ENCODE results near the gene DPH3. TPM values are rescaled to one million over a fixed set of nuclear protein-coding genes. Genes with fewer than 3 reads are reported as not detected.

DPH3 gene
- total RNA-seq, 1 donor from 2014 or later = 40.3 TPM

DNA sequence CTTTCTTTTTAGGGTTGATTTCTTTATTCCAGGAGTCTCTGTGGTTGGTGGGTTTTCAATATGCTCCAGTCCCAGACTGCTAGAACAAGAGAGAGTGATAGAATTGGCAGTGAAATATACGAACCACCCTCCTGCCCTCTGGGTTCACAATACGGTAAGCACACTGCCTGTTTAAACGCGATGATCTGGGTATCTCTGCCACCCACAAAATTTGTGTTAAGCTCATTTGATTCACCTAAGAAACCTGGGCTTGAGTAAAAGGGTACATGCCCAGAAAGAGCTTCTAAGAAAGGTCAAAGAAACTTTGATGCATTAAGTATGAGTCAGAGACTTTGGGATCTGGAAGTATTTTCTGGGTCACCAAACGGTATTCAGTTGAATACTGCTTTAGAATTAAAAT lies 30.1 kb upstream of the DPH3 start:
- no peak for DNase-seq (ENCODE audit: low spot score)

DNA sequence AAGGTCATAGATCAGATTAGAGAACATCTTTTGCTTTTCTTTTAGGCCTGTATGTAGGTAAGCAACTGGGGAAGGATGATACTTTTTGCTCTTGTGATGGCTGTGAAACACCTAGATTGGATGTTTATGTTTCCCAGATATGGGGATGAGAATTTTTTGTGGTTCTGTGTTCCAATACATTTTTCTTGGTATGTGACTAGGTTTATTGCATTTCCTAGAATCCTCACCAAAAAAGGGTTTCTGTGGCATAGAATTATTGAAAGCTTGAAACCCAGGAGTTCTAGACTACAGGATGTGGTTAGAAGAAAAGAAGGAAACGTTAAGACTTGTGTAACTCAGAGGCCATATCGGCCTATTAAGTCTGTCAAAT lies 26.1 kb upstream of the DPH3 start:
- DNase-seq (ENCODE audit: low spot score) = no peak

DNA sequence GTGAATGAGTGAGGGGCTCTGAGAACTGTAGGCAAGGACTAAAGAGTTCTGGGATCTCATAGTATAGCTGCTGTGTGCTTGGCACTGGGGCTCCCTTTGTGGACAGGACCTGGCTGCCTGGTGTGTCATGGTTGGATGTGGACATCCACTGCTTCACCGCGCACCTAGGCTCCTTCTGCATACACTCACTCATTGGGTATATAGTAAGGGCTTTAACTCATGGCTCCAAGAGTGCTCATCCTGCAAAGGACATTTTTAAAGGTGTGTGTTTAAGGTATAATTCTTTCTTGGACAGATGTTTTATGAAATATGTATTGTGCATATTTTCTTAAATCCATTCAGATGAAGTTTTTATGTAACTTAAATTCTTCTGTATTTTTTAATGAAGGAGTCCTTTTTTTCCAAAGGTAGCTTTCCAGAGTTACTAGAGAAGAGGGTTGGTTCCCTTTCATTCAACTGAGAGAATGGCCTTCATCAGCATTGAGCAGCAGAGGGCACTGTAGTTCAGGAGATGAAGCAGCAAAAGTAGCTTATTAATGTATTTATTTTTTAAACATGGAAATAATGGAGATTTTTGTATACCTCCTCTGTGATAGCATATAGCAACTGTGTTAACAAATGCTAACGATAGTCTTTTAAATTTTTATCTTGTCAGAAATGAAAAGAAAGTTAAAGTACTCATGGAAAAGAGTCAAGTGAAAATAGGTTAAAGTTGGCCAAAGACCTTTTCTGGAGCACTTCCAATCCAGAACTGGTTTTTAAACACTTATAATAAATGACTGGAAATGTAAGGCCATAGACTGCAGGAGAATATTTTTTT lies 25.5 kb upstream of the DPH3 start:
- DNase-seq (ENCODE audit: low spot score) = no peak

DNA sequence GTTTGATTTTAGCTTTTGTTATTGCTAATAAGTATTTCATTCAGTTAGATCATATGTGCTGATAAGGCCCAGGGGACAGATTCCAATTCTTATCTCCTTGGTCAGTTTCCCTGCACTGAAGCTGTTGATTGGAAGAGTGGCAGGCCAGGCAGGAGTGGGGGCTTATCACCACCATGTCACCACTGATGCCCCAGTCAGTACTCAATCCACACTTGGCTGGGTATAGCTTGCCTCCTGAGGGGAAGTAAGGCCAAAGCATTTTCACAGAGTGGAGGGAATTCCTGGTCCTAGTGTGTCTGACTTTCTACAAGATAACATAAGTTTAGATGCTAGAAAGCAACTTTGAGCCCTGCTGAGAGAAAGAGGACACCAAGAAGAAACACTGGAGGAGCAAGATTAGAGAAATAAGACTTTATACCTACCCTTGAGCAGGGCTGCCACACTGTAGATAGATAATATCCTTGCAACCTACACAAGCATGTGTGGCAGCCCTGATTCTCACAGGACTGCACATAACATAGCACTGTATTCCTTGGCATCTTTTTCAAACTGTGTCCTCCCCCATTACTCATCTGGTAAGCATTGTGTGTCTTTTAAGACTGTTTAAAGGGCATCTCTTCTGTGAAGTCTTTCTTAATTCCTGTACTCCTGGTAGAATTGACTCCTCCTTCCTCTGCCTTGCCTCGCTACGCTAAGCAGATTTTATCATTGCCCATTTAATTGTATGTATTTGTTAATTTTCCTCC lies 24.6 kb upstream of the DPH3 start:
- no peak for DNase-seq (ENCODE audit: low spot score)

DNA sequence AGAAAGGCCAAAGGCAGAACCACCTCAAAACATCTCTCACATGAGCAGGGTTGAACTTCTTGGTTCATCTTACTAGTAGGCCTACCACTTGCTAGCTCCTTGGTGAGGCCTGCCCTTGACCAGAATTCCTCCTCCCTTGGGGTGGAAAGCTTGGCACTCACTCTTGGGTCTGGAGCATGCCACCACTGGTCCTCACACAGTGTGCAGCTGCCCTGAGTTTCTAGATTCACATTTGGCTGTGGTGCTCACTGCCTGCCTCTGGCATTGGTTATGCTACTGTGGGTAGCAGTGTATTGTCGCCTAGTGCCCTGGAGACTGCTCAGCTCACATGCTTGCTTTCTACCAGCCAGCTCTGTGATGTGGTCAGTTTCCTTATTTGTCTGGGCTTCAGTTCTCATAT lies 23.9 kb upstream of the DPH3 start:
- no peak for DNase-seq (ENCODE audit: low spot score)

DNA sequence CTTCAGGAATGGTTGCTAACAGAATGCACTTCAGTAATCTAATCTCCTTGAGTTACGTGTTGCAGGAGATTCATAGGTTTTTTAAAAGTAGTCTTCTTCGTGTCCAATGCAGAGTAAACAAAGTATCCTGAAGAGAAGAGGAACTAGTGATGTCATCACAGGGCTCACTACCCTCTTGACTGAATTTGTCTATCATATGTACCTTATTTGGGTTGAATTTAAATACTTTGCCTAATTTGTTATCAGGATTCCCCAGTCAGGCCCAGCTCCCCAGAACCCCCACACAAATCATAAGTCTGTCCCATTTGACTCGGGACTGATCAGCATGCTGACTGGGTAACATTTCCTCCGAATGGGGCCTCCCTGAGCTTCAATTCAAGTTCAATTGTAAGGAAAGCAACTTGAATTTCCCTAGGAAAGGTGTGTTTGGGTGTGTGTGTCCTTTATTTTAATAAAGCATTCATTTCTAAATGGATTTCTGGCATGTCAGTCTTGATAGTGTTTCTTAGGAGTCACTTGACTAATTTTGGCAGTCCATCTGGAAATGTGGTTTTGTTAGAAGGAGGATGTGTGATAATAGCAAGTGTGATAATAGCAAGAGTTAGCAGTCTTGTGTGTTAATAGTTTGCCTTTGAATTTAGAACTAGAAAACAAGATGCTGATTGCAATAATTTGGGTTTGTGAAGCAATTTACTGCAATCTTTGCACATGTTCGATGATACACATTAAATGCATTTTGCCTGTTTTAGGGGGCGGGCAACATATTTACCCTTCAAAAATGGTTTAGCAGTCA lies 22.2 kb upstream of the DPH3 start:
- DNase-seq (ENCODE audit: low spot score) = no peak

DNA sequence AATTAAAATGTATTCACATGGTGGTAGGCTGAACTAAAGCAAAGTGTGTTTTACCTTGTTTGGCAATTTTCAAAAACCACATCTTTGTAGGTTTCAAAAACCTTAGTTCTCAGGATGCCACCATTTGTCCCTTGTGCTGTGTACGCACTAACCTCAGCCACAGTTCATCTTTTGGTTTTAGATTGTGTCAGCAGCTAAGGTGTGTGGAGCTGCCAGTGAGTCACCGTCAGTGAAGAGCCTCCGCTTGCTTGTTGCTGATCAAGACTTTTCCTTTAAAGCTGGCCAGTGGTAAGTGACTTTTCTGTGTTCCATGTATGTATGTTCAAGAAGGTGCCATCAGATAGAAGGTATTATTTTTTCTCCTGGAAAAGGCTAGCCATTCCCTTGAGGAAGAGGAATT lies 21.4 kb upstream of the DPH3 start:
- no peak for DNase-seq (ENCODE audit: low spot score)

DNA sequence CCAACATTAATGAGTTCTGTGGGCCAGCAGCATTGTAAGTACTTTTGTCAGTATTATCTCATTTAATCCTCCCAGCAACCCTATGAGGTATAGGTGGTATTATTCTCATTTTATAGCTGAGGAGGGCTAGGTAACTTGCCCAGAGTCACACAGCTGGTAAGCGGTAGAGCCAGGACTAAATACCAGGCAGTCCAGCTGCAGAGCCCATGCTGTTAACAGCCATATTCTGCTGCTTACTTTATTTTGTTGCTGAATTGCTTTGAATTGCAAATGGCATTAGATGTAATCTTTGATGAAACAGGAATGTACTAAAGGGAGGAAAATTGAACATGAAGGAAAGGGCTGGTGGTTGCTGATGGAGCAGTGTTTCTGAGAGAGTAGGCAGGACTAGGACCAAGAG lies 19.9 kb upstream of the DPH3 start:
- no peak for DNase-seq (ENCODE audit: low spot score)

DNA sequence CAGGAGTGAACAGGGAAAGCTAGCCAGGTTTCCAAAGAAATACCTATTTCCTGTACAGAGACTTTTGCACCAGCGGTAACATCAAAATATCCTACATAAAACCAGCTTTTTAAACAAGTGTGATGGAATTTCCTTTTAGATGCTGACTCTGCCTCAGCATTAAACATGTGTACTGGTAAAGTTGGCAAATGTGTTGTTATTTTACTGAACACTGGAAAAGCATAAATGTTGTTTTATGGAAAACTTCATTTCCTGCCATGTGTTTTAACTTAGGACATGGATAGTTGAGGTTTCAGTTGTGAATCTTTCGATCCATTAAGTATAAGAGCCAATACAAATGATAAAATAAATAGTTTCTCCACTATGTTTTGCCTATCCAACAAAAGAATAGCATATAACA lies 15.9 kb upstream of the DPH3 start:
- DNase-seq (ENCODE audit: low spot score) = no peak

DNA sequence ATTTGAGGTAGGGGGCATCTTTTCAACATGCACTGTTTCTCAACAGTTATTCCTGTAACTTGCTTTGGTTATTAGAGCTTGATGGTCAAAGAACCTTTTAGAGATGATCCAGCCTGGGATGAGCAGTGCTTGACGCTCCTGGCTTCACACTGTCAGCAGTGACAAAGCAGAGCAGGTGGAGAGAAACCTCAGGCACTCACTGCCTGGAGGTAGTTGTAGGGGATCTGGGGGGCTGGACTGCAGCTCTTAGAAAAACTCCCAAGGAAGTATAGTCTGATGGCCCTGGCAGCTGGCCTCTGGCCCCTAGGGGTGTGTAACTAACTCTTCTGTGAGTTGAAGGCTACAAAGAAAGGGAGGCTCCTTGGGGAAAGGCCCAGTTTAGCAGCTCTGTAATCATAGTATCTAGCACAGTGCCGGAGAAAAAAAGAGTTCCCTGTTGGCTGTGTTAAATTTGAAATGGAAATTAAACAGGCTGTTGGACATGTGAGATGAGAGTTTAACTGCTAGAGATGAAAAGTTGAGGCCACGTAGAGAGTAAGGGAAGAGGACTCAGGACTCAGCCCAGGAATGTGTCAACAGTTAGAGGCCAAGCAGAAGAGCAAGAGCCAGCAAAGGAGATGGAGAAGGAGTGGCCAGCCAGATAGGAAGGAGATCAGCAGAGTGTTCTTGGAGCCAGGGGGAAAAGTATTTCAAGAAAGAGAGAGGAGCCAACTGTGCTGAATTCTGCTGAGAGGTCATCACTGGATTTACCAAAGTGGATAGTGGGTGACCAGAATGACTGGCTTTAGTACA lies 14.5 kb upstream of the DPH3 start:
- no peak for DNase-seq (ENCODE audit: low spot score)

DNA sequence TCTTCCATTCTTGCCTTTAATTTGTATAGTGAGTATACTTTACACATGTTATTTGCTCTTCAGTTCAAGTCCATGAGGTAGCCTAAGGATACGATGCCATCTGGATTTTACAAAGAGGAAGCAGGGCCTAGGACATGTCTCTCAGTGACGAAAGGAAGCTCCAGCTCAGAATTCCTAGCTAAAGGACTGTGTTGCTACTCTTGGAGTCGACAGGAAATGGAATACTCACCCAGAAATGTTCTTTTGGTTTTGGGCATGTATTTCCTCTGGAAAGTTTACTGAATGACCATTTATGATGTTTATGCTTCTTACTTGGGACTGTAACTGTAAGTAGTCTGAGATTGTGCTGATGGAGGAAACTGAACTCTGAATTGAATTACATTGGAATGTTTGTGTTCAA lies 12.7 kb upstream of the DPH3 start:
- DNase-seq (ENCODE audit: low spot score) = no peak

DNA sequence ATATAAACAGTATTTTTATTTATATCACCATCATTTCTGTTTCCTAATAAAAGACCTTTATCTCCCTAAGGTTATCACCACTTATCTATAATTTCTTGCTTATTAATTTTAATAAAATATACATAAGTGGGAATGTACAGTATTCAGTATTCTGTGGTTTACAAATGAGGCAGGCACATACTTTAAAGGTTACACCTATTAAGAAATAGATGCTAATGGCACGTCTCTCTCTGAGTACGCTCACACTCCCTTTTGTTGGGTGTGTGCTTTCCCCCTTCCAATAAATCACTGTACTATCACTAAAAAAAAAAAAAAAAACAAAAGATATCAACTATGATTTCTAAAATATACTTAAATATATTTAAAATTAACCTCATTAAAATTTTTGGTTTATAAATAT lies 9.1 kb upstream of the DPH3 start:
- DNase-seq (ENCODE audit: low spot score) = no peak

DNA sequence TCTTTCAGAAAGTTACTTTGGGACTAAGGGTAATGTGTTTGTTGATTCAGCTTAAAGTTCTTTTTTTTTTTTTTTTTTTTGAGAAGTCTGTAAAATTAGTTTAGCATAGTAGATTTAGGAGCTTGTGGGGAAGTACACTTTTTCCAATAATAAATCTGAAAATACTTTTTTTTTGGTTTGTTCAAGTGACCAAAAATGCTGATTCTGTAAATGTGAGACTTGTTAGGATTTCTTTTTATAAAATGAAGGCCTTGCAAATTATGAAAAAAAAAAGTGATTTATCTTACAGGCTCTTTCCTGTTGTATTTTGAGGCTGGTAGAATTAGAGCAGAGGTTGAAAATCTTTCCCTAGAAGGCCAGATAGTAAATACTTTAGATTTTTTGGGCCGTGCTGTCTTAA lies 7.8 kb upstream of the DPH3 start:
- no peak for DNase-seq (ENCODE audit: low spot score)

DNA sequence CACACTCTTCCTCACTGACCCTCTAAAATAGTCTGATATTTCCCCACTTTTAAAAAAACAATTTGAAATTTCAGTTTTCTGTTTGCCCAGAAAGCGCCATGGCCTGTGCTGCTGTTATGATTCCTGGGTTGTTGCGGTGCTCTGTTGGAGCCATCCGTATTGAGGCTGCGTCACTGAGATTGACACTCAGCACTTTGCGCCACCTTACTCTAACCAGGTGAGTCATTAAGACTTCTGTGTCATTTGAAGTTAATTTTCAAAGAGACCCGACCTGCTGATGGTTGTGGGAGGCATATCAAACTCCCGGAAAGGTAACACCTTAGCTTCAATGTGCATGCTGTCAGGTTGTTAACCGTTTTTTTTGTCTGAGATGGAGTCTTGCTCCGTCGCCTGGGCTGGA lies 6.1 kb upstream of the DPH3 start:
- no peak for DNase-seq (ENCODE audit: low spot score)

DNA sequence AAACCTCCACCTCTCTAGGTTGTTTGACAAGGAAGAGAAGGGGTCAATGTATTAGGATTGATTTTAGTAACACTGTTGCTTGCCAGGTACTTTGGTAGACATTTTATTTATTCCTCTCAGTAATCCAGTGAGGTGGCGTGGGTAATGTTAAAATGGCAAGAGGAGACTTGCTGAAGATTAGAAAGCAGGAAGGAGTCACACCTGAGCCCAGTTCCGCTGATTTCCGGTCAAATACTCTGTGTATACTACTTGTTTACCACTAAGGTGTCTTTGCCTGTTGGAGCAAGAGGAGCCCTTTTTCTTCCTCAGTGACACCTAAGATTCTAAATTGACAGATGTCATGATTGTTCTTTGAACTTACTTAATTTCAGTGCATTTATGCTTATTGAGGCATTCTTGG lies 2.0 kb upstream of the DPH3 start:
- no peak for DNase-seq (ENCODE audit: low spot score)

DNA sequence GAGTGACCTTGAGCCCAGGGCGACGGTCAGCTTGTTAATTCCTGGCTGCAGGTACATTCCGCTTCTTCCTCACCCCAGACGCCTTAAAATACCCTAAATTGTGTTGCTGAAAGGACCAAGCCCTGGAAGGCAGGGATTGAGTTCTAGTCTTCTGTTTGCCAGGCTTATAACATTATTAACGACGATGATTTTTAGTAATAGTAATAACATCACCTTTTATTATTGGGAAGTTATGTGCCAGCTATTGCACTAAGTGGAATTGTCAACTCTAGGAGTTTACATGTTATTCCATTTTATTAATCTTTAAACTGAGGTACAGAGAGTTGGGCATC lies 678 bp upstream of the DPH3 start:
- DNase-seq (ENCODE audit: low spot score) = no peak

DNA sequence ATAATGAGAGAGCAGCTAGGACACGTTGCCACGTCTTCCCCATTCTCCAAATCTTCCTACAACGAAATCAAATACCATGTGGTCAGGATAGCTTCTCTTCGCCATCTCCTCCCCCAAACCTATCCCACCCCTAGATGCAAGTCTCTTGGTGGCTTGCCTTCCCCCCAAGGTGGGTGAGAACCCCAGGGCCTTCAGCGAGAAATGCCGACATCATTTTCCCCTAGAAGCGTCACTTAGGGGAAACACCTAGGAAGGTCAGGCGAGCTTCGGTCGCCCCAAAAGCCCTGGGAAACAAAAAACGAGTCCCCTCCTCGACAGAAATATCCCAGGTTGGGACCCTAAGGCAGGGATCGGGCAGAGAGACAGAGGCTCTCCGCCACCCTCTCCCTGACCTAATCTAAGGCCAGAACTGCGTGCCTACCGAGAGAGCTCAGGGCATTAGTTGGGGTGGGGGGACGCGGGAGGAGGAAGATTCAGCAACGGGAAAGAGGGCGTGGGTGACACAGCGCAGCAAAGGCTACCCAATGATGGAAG lies 502 bp downstream of the DPH3 start:
- no peak for DNase-seq (ENCODE audit: low spot score)

DNA sequence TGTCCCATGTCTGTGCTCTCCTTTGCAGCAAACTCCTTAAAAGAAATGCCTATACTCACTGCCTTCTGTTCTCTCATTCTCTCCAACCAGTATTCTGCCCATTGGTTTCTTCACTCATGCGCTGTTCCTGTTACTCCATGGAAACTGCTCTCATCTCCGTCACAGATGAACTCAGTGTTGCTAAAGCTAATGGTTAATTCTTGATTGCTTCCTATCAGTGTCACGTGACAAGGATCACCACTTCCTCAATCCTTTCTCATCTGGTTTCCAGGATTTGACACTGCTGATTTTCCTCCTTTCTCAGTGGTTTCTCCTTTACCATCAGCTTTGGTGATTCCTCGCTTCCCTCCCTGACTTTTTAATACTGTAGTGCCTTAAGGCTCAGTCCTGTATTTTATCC lies 2.6 kb downstream of the DPH3 start:
- no peak for DNase-seq (ENCODE audit: low spot score)

DNA sequence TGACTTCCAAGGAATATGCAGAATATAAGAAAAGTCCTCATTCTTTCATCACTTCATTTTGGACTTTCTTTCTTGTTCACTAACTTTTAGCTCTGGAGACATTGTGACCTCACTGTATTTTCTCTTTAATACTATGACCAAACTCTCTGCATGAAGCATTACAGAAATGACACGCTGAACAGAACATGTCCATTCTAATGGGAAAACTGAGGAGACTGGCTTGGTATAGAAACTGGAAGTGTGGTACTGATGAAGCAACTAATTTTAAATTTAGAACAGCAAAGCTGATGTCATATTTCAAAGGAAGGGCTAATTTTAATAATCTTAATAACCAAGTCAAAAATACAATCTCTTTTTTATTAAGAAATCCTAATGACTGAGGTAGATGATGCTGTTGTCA lies 4.7 kb downstream of the DPH3 start:
- DNase-seq (ENCODE audit: low spot score) = no peak

DNA sequence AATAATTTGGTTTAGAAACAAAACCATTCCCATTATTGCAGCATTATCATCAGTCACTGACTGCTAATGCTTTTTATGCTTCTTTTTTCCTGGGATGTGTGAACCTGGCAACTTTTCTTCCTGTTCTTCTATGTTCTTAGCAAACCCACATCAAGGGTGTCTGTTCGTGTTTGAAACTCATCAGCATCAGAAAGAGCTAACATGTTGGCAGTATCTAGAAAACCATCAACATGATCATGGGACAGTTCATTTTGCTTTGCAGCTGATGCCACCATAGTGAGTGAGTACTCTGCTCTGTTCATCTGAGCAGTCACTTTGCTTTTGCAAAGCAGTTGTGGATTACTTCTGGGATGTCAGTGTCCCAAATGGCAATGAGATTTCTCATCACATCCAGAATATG lies 5.9 kb downstream of the DPH3 start:
- no peak for DNase-seq (ENCODE audit: low spot score)

DNA sequence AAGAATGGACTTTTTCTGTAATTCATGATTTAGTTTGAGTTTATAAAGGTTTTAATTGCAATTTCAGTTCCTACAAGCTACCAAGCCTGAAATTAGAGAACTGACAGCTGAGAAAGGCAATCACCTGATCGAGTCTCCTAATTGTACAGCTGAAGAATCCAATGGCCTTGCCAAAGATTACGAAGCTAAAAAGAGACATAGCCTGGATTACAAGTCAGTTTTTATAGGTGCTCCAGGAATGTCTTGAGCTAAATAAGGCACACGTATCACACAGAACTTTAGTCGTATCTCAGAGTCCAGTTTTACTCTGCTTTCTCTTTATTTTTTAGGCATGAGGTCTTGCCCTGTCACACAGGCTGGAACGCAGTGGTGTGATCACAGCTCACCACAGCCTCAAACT lies 6.6 kb downstream of the DPH3 start:
- no peak for DNase-seq (ENCODE audit: low spot score)
